ENCODE measurements around the gene UBE3B. TPM values are rescaled to one million over a fixed set of nuclear protein-coding genes. Genes with fewer than 3 reads are reported as not detected.

Gene UBE3B
- total RNA-seq, 4 donors from 2014 or later = 34.4 to 73.0 (median 71.6) TPM

GRCh38 chr12:109582636-109583035, 105.2 kb downstream of the UBE3B start:
- no peaks in the 10 kb centered on the region for H3K9me3 ChIP-seq
- in situ Hi-C loops (cut with MboI; ENCODE audit: low pct_ligation_motif_present in 1 of 4, low pct_unique_long_range_greater_than_20kb in 1 of 4, low sequenced_read_pairs in 3 of 4) (no loop called here), intact Hi-C loops (cut with DNase I; ENCODE audit: low total_unique reads) (no loop called here)
- 80 to 86% methylated on average over 1 to 5 of the region's 5 CpGs for WGBS, 2 donors (ENCODE audit: low coverage in 1 of 2)
- H3K36me3 ChIP-seq = peaks cover 0 to 8% (median 2%) of the 10 kb centered on the region in 4 donors
- no peaks in the 10 kb centered on the region for H3K4me1 ChIP-seq
- no peak for DNase-seq
- H3K4me3 ChIP-seq = no peak overlapping the region
- no peaks in the 10 kb centered on the region for H3K27me3 ChIP-seq
- TF ChIP-seq POLR2AphosphoS5 (IDR thresholded peaks at IDR 0.05) = no peak
- no peak for TF ChIP-seq EP300 (IDR thresholded peaks at IDR 0.05; ENCODE audit: low read depth)
- no peak overlapping the region for H3K27ac ChIP-seq

- TF ChIP-seq POLR2A (IDR thresholded peaks at IDR 0.05) (no peak), EP300 (IDR thresholded peaks at IDR 0.05; ENCODE audit: low read depth) (no peak), POLR2AphosphoS5 (IDR thresholded peaks at IDR 0.05) (no peak), CTCF (IDR thresholded peaks at IDR 0.05) (no peak)
- Histone ChIP-seq H3K36me3 (peaks cover 0 to 3% (median under 1%) of the 10 kb centered on the region in 4 donors), H3K4me1 (no peaks in the 10 kb centered on the region), H3K27me3 (no peaks in the 10 kb centered on the region), H3K4me3 (no peak overlapping the region), H3K27ac (no peak overlapping the region), H3K9me3 (no peaks in the 10 kb centered on the region)
- in situ Hi-C loops (cut with MboI; ENCODE audit: low pct_ligation_motif_present in 1 of 4, low pct_unique_long_range_greater_than_20kb in 1 of 4, low sequenced_read_pairs in 3 of 4) = no loop called here
- WGBS, 2 donors (ENCODE audit: low coverage in 1 of 2) = 92 to 96% methylated on average over 2 of the region's 2 CpGs
- DNase-seq = no peak
- intact Hi-C loops (cut with DNase I; ENCODE audit: low total_unique reads) = no loop called here
These were observed 106.3 kb downstream of the UBE3B start for GRCh38 chr12:109583733-109584132.

Other genes starting within 250 kb of the UBE3B start
- gene FOXN4, start 168.3 kb upstream of the UBE3B start, total RNA-seq = not detected
- not detected for gene MYO1H, start 129.7 kb upstream of the UBE3B start, total RNA-seq
- 100 to 1,000 TPM in 1 of 4 donors, 10 to 100 TPM in 3; 67.2 to 126 (median 79.5) TPM for gene KCTD10, start 334 bp upstream of the UBE3B start, total RNA-seq
- gene MMAB, start 95.9 kb downstream of the UBE3B start, total RNA-seq = 10 to 100 TPM in 3 of 4 donors, 1 to 10 TPM in 1; 4.4 to 18.7 (median 11.9) TPM
- gene MVK, start 96.2 kb downstream of the UBE3B start, total RNA-seq = 100 to 1,000 TPM in 1 of 4 donors, 10 to 100 TPM in 3; 17.2 to 157 (median 25.4) TPM
- 1 to 10 TPM; 1.4 to 3.0 (median 1.8) TPM for gene FAM222A, start 236.2 kb downstream of the UBE3B start, total RNA-seq